Thoracic aorta (tissue), 2 donors: ENCODE results near the gene ALKBH3. TPM values are rescaled to one million over a fixed set of nuclear protein-coding genes. Genes with fewer than 3 reads are reported as not detected.

Experiments used
- ATAC-seq: fragments of 150-250 bp; one replicate; pipeline ENCODE4 v1.8.0; 2017; ENCODE audit warnings: low read depth; ENCODE audit not compliant: insufficient number of reproducible peaks, low FRiP score
- DNase-seq: peaks from one replicate; pipeline ENCODE4 v3.0.0-alpha.2; 2020; ENCODE audit warnings: low spot score
- H3K27ac ChIP-seq, 2 donors: fragments of 200-600 bp; sonication (generic); 1 replicate in 1 of 2; 2 replicates in 1 of 2; pipeline ENCODE4 v1.5.1; 2016; ENCODE audit warnings: mild to moderate bottlenecking in 2 of 2, moderate library complexity in 2 of 2
- H3K27me3 ChIP-seq: fragments of 200-600 bp; sonication (generic); replicated peaks from 2 replicates; pipeline ENCODE4 v1.6.0; 2016; ENCODE audit warnings: mild to moderate bottlenecking; ENCODE audit not compliant: insufficient read depth
- H3K36me3 ChIP-seq: fragments of 200-600 bp; sonication (generic); one replicate; pipeline ENCODE4 v1.5.1; 2016
- H3K4me1 ChIP-seq, 2 donors: fragments of 200-600 bp; sonication (generic); 1 replicate in 1 of 2; 2 replicates in 1 of 2; pipeline versions ENCODE4 v1.5.1 to v1.6.0; 2016; ENCODE audit warnings: low read depth in 2 of 2, mild to moderate bottlenecking in 1 of 2; ENCODE audit not compliant: control insufficient read depth in 1 of 2
- H3K4me3 ChIP-seq: fragments of 200-600 bp; sonication (generic); 2 replicates; pipeline ENCODE4 v1.5.1; 2016; ENCODE audit warnings: mild to moderate bottlenecking
- H3K9me3 ChIP-seq: fragments of 200-600 bp; sonication (generic); 2 replicates; pipeline ENCODE4 v1.5.1; 2016
- total RNA-seq, 2 donors: library from RNA; depleted of rRNA; stranded (reverse); fragments of >200 nt; gene quantifications; one replicate each; pipeline versions ENCODE4 v1.1.0 to v1.2.3, GENCODE V29; 2016
- TF ChIP-seq, protein P1 (sequence below): fragments of 200-600 bp; sonication (generic); IDR thresholded peaks from one replicate; pipeline ENCODE4 v1.5.1; 2019; ENCODE audit warnings: antibody characterized with exemption

The ALKBH3 gene
- total RNA-seq, 2 donors from 2014 or later, result 28.1 to 65.5 TPM

DNA sequence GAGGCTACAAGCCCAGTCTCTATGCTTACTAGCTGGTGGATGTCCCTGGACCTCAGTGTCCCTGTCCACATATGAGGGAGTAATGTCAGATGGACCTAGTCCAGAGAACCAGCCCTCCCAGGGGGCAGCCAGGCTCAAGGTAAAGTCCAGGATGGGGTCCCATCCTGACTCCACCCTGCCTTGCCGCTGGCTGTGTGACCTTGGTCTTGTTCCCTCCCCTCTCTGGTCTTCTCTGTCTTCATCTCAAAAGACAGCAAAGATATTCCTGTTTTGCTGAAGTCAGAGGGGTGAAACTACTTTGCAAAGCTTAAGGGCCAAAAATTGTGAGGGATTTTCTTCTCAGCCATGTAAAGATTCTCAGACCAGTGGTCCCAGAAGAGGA is 52.6 kb downstream of the ALKBH3 start:
- H3K36me3 ChIP-seq, result no peaks in the 10 kb centered on the region
- no peak overlapping the region for H3K4me3 ChIP-seq
- H3K9me3 ChIP-seq, result no peaks in the 10 kb centered on the region
- no peak for DNase-seq
- no peak for ATAC-seq
- peaks cover 0 to 25% of the 10 kb centered on the region in 2 donors for H3K4me1 ChIP-seq
- TF ChIP-seq, protein P1, sequence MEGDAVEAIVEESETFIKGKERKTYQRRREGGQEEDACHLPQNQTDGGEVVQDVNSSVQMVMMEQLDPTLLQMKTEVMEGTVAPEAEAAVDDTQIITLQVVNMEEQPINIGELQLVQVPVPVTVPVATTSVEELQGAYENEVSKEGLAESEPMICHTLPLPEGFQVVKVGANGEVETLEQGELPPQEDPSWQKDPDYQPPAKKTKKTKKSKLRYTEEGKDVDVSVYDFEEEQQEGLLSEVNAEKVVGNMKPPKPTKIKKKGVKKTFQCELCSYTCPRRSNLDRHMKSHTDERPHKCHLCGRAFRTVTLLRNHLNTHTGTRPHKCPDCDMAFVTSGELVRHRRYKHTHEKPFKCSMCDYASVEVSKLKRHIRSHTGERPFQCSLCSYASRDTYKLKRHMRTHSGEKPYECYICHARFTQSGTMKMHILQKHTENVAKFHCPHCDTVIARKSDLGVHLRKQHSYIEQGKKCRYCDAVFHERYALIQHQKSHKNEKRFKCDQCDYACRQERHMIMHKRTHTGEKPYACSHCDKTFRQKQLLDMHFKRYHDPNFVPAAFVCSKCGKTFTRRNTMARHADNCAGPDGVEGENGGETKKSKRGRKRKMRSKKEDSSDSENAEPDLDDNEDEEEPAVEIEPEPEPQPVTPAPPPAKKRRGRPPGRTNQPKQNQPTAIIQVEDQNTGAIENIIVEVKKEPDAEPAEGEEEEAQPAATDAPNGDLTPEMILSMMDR, result no peak
- no peak overlapping the region for H3K27ac ChIP-seq
- H3K27me3 ChIP-seq, result no peaks in the 10 kb centered on the region

DNA sequence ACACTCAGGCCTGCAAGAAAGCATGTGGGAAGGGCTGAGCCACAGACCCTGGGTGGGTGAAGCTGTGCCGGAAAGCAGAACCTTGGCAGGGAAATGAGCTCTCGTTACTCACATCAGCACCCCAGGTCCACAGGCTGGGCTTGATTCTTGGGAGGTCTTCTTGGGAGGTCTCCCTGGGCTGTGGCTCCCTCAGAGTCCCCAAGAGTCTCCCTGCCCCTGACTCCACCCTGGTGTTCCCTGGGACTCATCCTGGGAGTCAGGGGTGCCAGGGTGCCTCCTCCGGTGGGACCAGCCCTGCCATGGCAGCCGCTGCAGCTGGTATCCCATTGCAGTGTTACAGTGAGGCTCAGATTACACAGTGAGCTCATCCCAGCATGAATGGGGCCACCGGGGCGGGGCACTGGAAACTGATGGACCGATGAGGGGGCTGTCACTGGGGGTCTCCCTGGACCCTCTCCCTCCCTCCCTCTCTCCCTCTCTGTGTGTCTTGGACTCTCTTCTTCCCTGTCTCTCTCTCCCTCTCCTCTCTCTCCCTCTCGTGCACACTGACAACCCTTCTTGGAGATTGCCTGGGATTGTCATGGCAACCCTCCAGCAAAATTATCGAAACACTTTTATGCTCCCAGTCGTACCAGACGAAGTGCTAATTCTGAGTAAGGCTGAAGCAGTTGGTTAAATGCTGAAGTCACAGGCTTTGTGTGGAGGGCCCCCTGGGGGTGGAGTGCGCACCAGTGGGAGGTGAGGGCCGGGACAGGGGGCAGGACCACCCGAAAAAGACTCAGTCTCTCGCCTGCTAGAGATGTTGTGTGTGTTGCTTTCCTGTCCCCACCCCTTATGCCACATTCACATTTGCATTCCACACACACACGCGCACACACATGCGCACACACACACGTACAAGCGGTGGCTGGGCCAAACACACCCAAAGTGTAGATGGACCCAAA is 53.2 kb downstream of the ALKBH3 start:
- DNase-seq (no peak), ATAC-seq (no peak)
- Histone ChIP-seq H3K27me3 (no peaks in the 10 kb centered on the region), H3K4me3 (no peak overlapping the region), H3K4me1 (peaks cover 0 to 25% of the 10 kb centered on the region in 2 donors), H3K36me3 (no peaks in the 10 kb centered on the region), H3K9me3 (no peaks in the 10 kb centered on the region), H3K27ac (no peak overlapping the region)
- TF ChIP-seq, protein P1, result no peak

DNA sequence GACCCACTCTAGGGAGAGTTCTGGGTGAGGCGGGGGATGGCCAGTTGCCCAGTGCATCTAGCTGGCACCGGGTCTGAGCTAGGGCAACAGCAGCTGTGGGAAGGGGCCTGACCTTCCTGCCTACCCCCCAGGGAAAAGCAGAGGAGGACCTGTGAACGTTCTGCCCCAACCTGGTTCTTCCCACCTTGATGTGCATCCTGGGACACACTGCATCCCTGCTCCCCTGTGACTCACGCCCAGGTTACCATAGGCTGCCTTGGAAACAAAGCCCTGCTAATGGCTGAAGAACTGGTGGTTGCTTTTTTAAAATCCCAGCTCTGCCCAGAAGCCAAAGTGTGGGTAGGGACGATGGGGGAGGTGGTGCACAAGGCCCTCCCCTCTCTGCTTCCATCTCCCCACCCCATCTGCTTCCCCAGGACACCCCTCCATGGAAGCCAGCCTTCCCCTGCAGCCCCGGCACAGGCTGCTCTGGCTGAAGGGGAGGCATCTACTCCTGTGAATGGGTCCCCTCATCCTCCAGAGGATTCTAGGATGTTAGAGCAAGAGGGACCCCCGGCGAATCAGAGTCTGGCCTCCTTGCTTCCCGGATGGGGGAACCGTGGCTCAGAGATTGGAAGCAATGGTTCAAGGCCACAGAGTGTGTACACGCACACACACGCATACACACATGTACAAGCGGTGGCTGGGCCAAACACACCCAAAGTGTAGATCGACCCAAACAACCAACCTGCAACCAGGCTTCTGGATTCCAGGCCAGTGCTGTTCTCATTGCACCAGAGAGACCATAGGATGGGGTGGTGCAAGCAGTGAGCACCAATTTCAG is 54.2 kb downstream of the ALKBH3 start:
- no peak for ATAC-seq
- no peak for DNase-seq
- H3K27ac ChIP-seq, result no peak overlapping the region

DNA sequence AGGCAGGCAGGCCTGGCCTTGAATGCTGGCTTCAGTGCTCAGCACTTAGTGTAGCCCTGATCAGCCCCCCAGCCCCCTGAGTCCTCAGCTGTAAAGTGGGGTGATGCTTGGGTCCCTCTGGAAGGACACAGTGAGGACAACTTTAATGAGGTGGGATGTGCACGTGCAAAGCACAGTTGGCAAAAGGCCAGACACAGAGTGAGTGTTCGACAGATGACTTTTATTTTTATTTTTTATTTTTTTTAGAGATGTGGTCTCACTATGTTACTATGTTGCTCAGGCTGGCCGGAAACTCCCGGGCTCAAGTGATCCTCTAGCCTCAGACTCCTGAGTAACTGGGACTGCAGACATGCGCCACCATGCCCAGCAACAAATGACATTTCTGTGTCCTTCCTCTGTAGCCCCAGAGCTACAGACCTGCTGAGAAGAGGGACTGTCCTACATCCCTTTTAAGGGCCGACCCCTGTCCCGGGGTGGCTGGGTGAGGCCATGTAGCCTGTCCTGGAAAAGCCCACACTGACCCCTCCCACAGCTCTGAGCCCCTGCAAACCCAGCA is 54.9 kb downstream of the ALKBH3 start:
- TF ChIP-seq, protein P1, result no peak
- ATAC-seq (no peak), DNase-seq (no peak)
- Histone ChIP-seq H3K4me1 (peaks cover 0 to 25% of the 10 kb centered on the region in 2 donors), H3K36me3 (no peaks in the 10 kb centered on the region), H3K9me3 (no peaks in the 10 kb centered on the region), H3K27me3 (no peaks in the 10 kb centered on the region), H3K4me3 (no peak overlapping the region), H3K27ac (no peak overlapping the region)

More for the DNA sequence above, 54.2 kb downstream of the ALKBH3 start:
- Histone ChIP-seq H3K27me3 (no peaks in the 10 kb centered on the region), H3K36me3 (no peaks in the 10 kb centered on the region), H3K4me3 (no peak overlapping the region), H3K4me1 (peaks cover 0 to 25% of the 10 kb centered on the region in 2 donors), H3K9me3 (no peaks in the 10 kb centered on the region)
- TF ChIP-seq, protein P1, result no peak

DNA sequence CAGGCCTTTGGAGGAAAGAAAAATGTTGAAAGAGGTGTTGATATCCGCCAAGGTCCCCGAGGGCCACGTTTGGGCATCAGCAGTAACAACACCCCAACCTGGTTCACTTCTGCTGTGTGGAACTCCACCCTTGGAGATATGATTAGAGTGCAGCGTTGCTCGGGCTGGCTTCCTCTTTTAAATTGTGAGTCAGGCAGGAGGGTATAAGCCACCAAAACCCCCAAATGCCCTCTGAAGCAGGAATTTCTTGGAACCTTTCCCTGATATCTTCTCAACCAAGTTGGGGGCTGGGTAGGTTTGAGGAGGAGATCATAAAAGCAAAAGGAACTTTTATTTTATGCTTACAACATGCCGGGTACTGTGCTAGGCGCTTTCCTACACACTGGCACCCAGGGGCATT is 55.4 kb downstream of the ALKBH3 start:
- TF ChIP-seq, protein P1, result no peak

More for the DNA sequence above, 55.4 kb downstream of the ALKBH3 start:
- H3K27me3 ChIP-seq, result no peaks in the 10 kb centered on the region
- no peak overlapping the region for H3K27ac ChIP-seq
- H3K9me3 ChIP-seq, result no peaks in the 10 kb centered on the region
- H3K36me3 ChIP-seq, result no peaks in the 10 kb centered on the region
- DNase-seq, result no peak
- no peak for ATAC-seq
- H3K4me3 ChIP-seq, result no peak overlapping the region
- peaks cover 0 to 25% of the 10 kb centered on the region in 2 donors for H3K4me1 ChIP-seq
